ENCODE measurements around the gene RGS19.

Gene RGS19

GRCh38 chr20:64051561-64052325 is 27.6 kb downstream of the RGS19 start:
- no peak overlapping the region for H3K4me3 ChIP-seq (ENCODE audit: low read depth, low read length)
- DNase-seq (ENCODE audit: low read depth, low spot score): no peak
- no peak for TF ChIP-seq CTCF (IDR thresholded peaks at IDR 0.05; ENCODE audit: low read depth, low read length)
- in situ Hi-C loops (cut with HindIII; ENCODE audit: low sequenced_read_pairs): no loop called here

- in situ Hi-C loops (cut with HindIII; ENCODE audit: low sequenced_read_pairs): no loop called here
- no peak for DNase-seq (ENCODE audit: low read depth, low spot score)
- TF ChIP-seq CTCF (IDR thresholded peaks at IDR 0.05; ENCODE audit: low read depth, low read length): no peak
- no peak overlapping the region for H3K4me3 ChIP-seq (ENCODE audit: low read depth, low read length)
Measured at GRCh38 chr20:64051033-64051452, 28.3 kb downstream of the RGS19 start.

GRCh38 chr20:64050261-64051032 is 28.9 kb downstream of the RGS19 start:
- no peak overlapping the region for H3K4me3 ChIP-seq (ENCODE audit: low read depth, low read length)
- TF ChIP-seq CTCF (IDR thresholded peaks at IDR 0.05; ENCODE audit: low read depth, low read length): no peak
- in situ Hi-C loops (cut with HindIII; ENCODE audit: low sequenced_read_pairs): no loop called here
- DNase-seq (ENCODE audit: low read depth, low spot score): no peak

GRCh38 chr20:64049878-64050260 is 29.4 kb downstream of the RGS19 start:
- no peak overlapping the region for H3K4me3 ChIP-seq (ENCODE audit: low read depth, low read length)
- no peak for TF ChIP-seq CTCF (IDR thresholded peaks at IDR 0.05; ENCODE audit: low read depth, low read length)
- in situ Hi-C loops (cut with HindIII; ENCODE audit: low sequenced_read_pairs): no loop called here
- no peak for DNase-seq (ENCODE audit: low read depth, low spot score)

GRCh38 chr20:64049060-64049877 is 30.0 kb downstream of the RGS19 start, which contains the start of gene SOX18:
Gene SOX18 (minus strand): TSS chr20:64049639. CDS start chr20:64049516, 123 bp downstream.
- DNase-seq (ENCODE audit: low read depth, low spot score): no peak
- TF ChIP-seq CTCF (IDR thresholded peaks at IDR 0.05; ENCODE audit: low read depth, low read length): no peak
- in situ Hi-C loops (cut with HindIII; ENCODE audit: low sequenced_read_pairs): no loop called here
- H3K4me3 ChIP-seq (ENCODE audit: low read depth, low read length): no peak within 1 kb of the TSS

- no peak overlapping the region for H3K4me3 ChIP-seq (ENCODE audit: low read depth, low read length)
- TF ChIP-seq CTCF (IDR thresholded peaks at IDR 0.05; ENCODE audit: low read depth, low read length): no peak
- in situ Hi-C loops (cut with HindIII; ENCODE audit: low sequenced_read_pairs): no loop called here
- DNase-seq (ENCODE audit: low read depth, low spot score): no peak
Measured at GRCh38 chr20:64048402-64049044, 30.8 kb downstream of the RGS19 start.
